Fibroblast of mammary gland (primary cell): ENCODE data around the gene SOCS3.

Source experiments
- DNase-seq: peaks from one replicate; pipeline ENCODE4 v3.0.0-alpha.2; 2010; ENCODE audit warnings: low read depth
- H3K4me3 ChIP-seq: 2 replicates; pipeline ENCODE4 v1.5.1; 2011; ENCODE audit warnings: low read depth, mild to moderate bottlenecking, low read length, moderate library complexity; ENCODE audit not compliant: control insufficient read depth
- CTCF ChIP-seq: conservative IDR thresholded peaks from 2 replicates; pipeline ENCODE4 v1.5.1; 2011; ENCODE audit warnings: low read depth, low read length, inconsistent platforms; ENCODE audit not compliant: control insufficient read depth, insufficient read depth

SOCS3 gene

GRCh38 chr17:78317794-78318400, 42.0 kb downstream of the SOCS3 start:
- TF ChIP-seq CTCF = no peak
- no peak overlapping the region for H3K4me3 ChIP-seq
- no peak for DNase-seq

- peak; percentile 71 for DNase-seq
- no peak for TF ChIP-seq CTCF
- H3K4me3 ChIP-seq = no peak overlapping the region
Measured at GRCh38 chr17:78316867-78317789, 42.7 kb downstream of the SOCS3 start.

- no peak for TF ChIP-seq CTCF
- DNase-seq = no peak
- H3K4me3 ChIP-seq = no peak overlapping the region
Measured at GRCh38 chr17:78316115-78316866, 43.6 kb downstream of the SOCS3 start.

- DNase-seq = peak; percentile 97
- peak; percentile 3 for TF ChIP-seq CTCF
- H3K4me3 ChIP-seq = no peak overlapping the region
Measured at GRCh38 chr17:78315355-78316114, 44.3 kb downstream of the SOCS3 start.

- peak; percentile 41 for DNase-seq
- TF ChIP-seq CTCF = peak; percentile 2
- H3K4me3 ChIP-seq = no peak overlapping the region
Measured at GRCh38 chr17:78314683-78315354, 45.1 kb downstream of the SOCS3 start.
